GM12891 (cell line): ENCODE results near the gene ZNF827.

Source experiments
- PAX5 ChIP-seq: IDR thresholded peaks from 2 replicates; pipeline ENCODE4 v1.6.1; 2011; ENCODE audit warnings: low read length, moderate library complexity, mild to moderate bottlenecking; ENCODE audit not compliant: insufficient read depth, severe bottlenecking
- POLR2A ChIP-seq: IDR thresholded peaks from 2 replicates; pipeline ENCODE4 v1.6.1; 2011; ENCODE audit warnings: low read depth, low read length, control low read depth
- POLR2AphosphoS5 ChIP-seq: IDR thresholded peaks from 2 replicates; pipeline ENCODE4 v1.6.1; 2011; ENCODE audit warnings: low read depth, low read length, control low read depth
- POU2F2 ChIP-seq: IDR thresholded peaks from 2 replicates; pipeline ENCODE4 v1.6.1; 2011; ENCODE audit warnings: low read depth, mild to moderate bottlenecking, control low read depth, low read length, moderate library complexity
- SPI1 ChIP-seq: IDR thresholded peaks from 2 replicates; pipeline ENCODE4 v1.6.1; 2011; ENCODE audit warnings: low read depth, low read length, control low read depth
- TAF1 ChIP-seq: IDR thresholded peaks from 2 replicates; pipeline ENCODE4 v1.6.1; 2011; ENCODE audit warnings: low read depth, low read length, control low read depth

DNA sequence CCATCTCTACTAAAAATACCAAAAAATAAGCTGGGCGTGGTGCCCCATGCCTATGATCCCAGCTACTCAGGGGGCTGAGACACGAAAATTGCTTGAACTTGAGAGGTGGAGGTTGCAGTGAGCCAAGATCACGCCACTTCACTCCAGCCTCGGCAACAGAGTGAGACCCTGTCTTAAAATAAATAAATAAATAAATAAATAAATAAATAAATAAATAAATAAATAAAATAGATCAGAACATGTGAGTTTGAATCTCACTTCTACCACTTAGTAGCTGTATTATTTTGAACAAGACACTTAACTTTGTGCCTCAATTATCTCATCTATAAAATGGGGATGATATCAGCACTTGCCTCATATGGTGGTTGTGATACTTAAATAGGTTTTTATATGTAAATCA, 168.5 kb downstream of the ZNF827 start:
- TF ChIP-seq POLR2AphosphoS5: no peak
- no peak for TF ChIP-seq TAF1
- no peak for TF ChIP-seq SPI1
- TF ChIP-seq POLR2A: no peak
- TF ChIP-seq POU2F2: no peak
- TF ChIP-seq PAX5: no peak
